ENCODE measurements around the gene HOXB13. TPM values are rescaled to one million over a fixed set of nuclear protein-coding genes. Genes with fewer than 3 reads are reported as not detected.

The HOXB13 gene
- polyA plus RNA-seq, 1 of the 3 experiments (the other 2 are of a cell fraction): not detected

- TF ChIP-seq TEAD4 (IDR thresholded peaks at IDR 0.05; ENCODE audit: borderline replicate concordance, insufficient read depth) (no peak), CHD2 (IDR thresholded peaks at IDR 0.05; ENCODE audit: low read length, partially characterized antibody) (no peak)
These were observed 24.1 kb upstream of the HOXB13 start (continued) for GRCh38 chr17:48752399-48753288.

GRCh38 chr17:48751733-48752398 lies 23.3 kb upstream of the HOXB13 start:
- Histone ChIP-seq H3K9ac (no peak overlapping the region), H3K36me3 (replicated peaks in 1 of 2; ENCODE audit: control insufficient read depth in 1 of 2, insufficient read depth in 2 of 2, low read length in 1 of 2) (no peaks in the 10 kb centered on the region), H3K4me2 (no peak overlapping the region), H3K9me2 (no peaks in the 10 kb centered on the region), H3K4me1 (ENCODE audit: control insufficient read depth in 1 of 2, insufficient read depth in 2 of 2, low read depth in 1 of 2, low read length in 1 of 2) (no peaks in the 10 kb centered on the region), H3K79me2 (ENCODE audit: insufficient read depth) (no peaks in the 10 kb centered on the region), H4K20me1 (ENCODE audit: insufficient read depth) (no peaks in the 10 kb centered on the region), H3K27me3 (ENCODE audit: insufficient read depth) (peaks cover 100% of the 10 kb centered on the region), H3K9me3 (no peaks in the 10 kb centered on the region; the same call in 1 of the 2 replicates), H2AFZ (ENCODE audit: low read depth) (no peak overlapping the region), H3F3A (replicated peaks; ENCODE audit: insufficient read depth) (no peaks in the 10 kb centered on the region), H3K27ac (ENCODE audit: low read depth in 2 of 2, low read length in 1 of 2) (no peak overlapping the region), H3K4me3 (ENCODE audit: low read depth in 2 of 2, low read length in 1 of 2) (no peak overlapping the region)
- POLR2A ChIA-PET: no interaction called here
- no peak for TF ChIP-seq POLR2AphosphoS5 (IDR thresholded peaks at IDR 0.05; ENCODE audit: low read depth, low read length)
- CTCF ChIA-PET: interaction anchor here (1.0 to 5.3 kb wide), 7 partner anchors 27 to 444 kb away, joined by 3 to 29 read pairs (median 5); no protein-coding TSS in a partner anchor
- no peak for DNase-seq
- 11% methylated on average over 13 of the region's 13 CpGs for WGBS (ENCODE audit: low lambda C conversion rate)

GRCh38 chr17:48751172-48751571 lies 22.6 kb upstream of the HOXB13 start:
- ChIA-PET CTCF (interaction anchor here (0.6 to 5.3 kb wide), 8 partner anchors 27 to 443 kb away, joined by 3 to 29 read pairs (median 5); no protein-coding TSS in a partner anchor), POLR2A (no interaction called here)
- WGBS (ENCODE audit: low lambda C conversion rate): 13% methylated on average over 3 of the region's 3 CpGs
- Histone ChIP-seq H3K27ac (ENCODE audit: low read depth in 2 of 2, low read length in 1 of 2) (no peak overlapping the region), H3F3A (replicated peaks; ENCODE audit: insufficient read depth) (no peaks in the 10 kb centered on the region), H3K4me2 (no peak overlapping the region), H3K9ac (no peak overlapping the region), H3K79me2 (ENCODE audit: insufficient read depth) (no peaks in the 10 kb centered on the region), H2AFZ (ENCODE audit: low read depth) (no peak overlapping the region), H3K36me3 (replicated peaks in 1 of 2; ENCODE audit: control insufficient read depth in 1 of 2, insufficient read depth in 2 of 2, low read length in 1 of 2) (no peaks in the 10 kb centered on the region), H3K9me2 (no peaks in the 10 kb centered on the region), H4K20me1 (ENCODE audit: insufficient read depth) (no peaks in the 10 kb centered on the region), H3K27me3 (ENCODE audit: insufficient read depth) (peaks cover 100% of the 10 kb centered on the region), H3K4me1 (ENCODE audit: control insufficient read depth in 1 of 2, insufficient read depth in 2 of 2, low read depth in 1 of 2, low read length in 1 of 2) (no peaks in the 10 kb centered on the region), H3K9me3 (no peaks in the 10 kb centered on the region; the same call in 1 of the 2 replicates), H3K4me3 (ENCODE audit: low read depth in 2 of 2, low read length in 1 of 2) (no peak overlapping the region)
- TF ChIP-seq POLR2AphosphoS5 (IDR thresholded peaks at IDR 0.05; ENCODE audit: low read depth, low read length): no peak
- TF ChIP-seq CTCF (IDR thresholded peaks at IDR 0.05): no peak
- no peak for TF ChIP-seq REST (IDR thresholded peaks at IDR 0.05; ENCODE audit: low read depth, low read length)
- no peak for TF ChIP-seq FOXM1 (IDR thresholded peaks at IDR 0.05; ENCODE audit: low read depth)
- DNase-seq: no peak

Measured in SK-N-SH (cell line).